SW480 (cell line): Measurements from ENCODE around the gene HOXB1.

Experiments used
- DNase-seq: peaks from one replicate; pipeline ENCODE4 v3.0.0-alpha.2; 2016; ENCODE audit warnings: low spot score

HOXB1 gene

GRCh38 chr17:48567646-48568354, 37.0 kb upstream of the HOXB1 start:
- DNase-seq = no peak

DNA sequence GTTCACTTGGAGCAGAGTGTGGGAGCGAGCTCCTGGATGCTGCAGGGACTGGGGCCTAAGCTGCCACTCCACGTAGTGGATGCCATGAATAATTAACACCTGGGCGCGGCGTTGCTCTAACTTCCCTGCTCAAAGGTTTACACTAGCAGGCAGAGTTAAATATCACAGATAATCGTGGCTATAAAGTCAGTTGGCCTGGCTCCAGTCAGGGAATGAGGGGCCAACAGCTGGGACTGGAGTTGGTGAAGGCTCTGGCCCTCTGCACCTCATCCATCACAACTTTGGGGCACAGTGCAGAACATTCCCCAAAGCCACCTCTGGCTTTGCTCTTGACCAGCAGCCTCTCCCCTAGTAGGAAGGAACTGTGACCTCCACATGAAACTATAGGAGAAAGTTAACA, 36.4 kb upstream of the HOXB1 start:
- no peak for DNase-seq

DNA sequence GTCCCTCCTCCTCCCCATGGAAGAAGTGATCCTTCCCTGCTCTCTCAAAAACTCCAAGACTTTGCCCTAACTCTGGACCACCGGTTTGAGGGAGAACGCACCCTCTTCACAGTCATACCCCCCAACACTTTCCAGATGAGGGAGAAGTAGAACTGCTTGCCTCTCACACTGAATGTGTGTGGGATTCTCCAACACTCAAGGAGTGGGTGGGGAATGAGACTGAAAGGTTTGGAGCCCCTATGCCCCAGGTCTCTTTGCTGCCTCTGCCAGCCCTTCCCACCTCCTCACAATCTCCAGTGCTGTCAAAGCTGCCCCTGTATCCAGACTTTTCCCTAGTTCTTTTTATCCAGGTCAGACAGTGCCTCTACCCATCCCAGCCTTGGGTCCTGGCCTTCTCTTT, 35.9 kb upstream of the HOXB1 start:
- no peak for DNase-seq

DNA sequence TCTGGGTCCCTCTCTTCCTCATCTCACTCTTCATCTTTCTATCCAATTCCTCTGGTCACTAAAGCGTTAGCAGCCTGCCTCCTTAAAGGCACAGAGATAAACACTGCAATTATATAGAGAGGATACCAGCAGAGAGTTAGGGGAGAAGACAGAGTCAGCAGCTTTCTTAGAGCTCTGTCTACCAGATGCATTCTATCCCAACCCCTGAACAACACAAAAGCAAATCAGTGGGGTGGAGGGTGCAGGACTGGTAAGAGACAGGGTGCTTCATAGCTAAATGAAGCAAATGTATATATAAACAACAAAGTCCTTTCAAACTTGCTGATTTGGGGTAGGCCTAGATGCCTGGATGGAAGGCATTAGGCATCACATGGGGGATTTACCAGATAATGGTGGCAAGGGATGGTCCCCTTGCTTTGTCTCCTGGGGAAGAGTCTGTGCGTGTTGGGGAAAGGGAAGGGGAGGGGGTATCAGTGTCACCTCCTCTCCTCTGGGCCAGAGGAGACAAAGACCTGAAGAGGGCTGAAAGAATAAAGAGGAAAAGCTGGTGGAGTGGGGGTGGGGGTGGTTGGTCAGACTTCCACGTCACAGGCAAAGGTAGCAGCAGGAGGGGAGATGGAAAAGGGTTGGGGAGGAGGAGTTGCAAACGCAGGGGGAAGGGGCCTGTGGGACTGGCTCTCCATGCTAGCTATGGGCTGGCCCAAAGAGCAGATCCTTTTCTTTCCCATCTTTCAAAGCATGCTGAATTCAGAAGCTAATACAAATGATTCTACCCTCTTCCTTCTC, 35.3 kb upstream of the HOXB1 start:
- no peak for DNase-seq

- DNase-seq = no peak
Measured at GRCh38 chr17:48565022-48565554, 34.3 kb upstream of the HOXB1 start.

DNA sequence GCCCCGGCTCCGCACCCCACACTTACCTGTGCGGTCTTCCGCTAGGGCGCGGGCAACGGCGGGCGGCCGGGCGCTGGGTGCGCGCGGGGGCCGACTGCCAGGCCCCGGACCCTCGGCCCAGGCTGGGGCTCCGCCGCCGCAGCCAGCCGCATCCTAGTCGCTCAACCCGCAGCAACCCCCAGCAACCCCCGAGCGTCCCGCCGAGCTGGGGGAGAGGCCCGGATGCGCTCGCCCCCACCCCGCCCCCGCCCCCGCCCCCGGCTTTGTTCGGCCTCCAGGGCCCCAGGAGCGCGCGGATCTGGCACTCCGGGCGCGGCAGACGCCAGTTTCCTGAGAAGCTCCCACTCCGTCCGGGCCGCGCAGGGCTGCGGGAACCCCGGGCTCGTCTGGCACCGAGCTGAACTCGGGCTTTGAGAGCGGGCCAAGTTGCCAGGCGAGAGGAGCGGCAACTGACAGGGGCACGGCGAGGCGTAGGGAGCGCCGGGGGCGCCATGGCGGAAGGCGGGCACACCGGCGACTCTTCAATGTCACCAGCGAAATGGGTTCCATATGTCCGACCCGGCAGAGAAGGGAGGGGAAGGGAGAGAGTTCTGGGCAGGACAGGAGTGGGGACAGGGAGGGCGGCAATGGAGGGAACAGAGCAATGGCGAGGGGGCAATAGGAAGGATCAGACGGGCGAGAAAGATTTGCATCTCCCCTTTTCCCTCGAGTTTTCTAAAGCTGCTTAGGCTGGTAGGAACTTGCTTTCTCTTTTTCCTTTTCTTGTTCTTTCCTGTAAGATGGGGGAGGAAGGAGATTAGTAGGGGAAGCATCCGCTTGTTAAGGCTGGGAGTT, 33.6 kb upstream of the HOXB1 start:
- DNase-seq = no peak

- no peak for DNase-seq
Measured at GRCh38 chr17:48563867-48564187, 33.0 kb upstream of the HOXB1 start.

- DNase-seq = no peak
Measured at GRCh38 chr17:48563385-48563838, 32.6 kb upstream of the HOXB1 start.

DNA sequence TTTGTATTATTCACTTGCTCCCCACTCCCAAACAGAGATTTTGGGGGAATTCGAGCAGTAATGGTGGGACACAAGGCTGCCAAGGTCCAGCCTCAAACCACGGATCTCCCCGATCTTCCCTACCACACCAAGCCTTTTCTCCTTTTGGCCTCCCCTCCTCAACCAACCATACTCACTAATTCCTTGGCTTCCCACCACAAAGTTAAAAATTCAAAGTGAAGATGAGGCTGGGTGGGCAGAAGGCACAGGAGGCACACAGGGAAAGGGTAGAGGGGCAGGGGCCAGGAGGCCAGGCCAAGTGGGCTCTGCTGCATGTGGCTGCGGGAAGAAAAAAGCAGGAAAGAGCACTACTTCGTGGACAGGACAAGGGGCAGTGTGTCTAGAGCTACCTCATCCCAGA, 32.1 kb upstream of the HOXB1 start:
- DNase-seq = no peak

DNA sequence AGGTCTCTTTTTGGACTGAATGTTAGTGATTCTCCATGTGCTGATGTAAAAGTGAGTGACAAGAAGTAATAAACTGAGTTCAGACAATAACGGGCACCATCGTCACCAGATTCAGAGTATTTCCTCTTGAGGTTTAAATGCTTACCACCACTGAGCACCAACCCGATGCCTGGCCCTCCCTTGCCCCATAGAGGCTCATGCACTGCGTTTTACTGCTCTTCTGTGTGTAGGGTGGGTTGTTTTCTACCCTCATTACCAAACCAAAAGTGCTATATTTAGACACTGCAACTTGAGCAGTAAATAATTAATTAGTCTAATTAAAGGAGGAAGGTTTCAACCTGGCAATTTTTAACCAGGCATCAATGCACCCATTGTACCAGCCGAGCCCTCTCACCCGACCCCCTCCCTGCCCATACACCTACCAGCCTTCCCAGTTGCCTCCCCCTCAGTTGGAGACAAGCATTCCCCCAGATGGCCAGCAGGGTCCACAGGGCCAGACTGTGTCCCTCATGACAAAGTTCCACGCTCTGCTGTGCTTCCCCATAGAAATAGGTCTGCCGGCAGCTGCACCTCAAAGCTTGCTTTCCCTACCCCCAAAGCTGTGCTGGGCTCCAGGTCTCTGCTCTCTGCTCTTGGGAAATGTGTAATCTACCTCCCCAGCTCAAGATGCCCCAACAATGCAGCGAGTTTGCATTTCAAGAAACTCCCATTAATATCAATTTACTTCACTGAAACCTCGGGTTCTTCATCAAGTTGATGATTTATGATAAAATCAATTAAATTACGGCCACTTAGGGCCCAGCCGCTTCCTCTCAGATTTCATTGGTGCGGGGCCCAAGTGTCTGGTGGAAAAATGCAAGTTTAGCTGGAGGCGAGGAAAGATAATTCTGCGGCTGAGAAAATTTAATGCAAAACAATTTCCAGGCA, 31.3 kb upstream of the HOXB1 start:
- DNase-seq = peak; percentile 39

GRCh38 chr17:48559840-48560817, 29.3 kb upstream of the HOXB1 start:
- DNase-seq = no peak

DNA sequence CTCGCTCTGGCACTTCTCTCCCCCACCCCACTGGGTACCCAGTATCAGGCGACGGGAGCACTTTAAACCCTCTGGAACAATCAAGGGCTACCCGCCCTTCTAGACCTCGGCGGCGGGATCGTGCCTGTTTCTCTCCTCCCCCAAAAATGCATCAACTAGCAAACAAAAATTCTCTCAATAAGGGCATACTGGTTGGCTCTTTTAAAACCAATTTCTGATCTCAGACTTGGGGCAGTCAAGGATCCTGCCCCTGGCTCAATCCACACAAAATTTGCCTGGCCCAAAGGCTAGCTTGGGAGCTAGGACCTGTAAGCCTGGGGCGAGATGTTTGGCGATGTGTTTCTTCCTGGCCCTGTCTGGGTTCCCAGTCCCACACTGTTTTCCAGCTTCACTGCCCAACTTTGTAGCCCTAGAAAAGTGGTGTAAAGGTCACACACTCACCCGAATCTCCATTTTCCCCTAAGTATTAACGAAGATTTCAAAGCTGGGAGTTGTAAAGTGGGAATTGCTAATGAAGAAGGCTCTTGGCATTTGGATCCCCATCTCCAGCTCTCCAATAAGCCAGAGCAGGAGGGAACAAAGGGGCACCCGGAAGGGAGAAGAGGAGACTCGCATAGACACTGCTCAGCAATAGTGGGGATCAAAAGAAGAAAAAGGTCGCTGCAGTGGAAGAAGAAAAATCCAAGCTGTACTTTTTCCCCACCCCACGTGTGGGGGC, 28.5 kb upstream of the HOXB1 start:
- no peak for DNase-seq

DNA sequence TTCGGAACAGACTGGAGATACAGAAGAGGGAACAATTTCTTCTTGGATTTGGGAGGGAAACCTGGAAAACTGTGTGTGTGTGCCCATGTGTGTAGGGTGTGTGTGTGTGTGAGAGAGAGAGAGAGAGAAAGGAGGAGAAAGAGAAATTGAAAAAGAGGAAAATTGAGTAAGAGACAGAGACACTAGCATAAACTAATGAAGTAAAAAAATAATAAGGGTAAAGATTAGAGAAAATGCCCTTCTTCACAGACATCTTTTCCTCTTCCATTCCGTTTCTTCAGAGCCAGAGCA, 28.0 kb upstream of the HOXB1 start:
- DNase-seq = no peak

DNA sequence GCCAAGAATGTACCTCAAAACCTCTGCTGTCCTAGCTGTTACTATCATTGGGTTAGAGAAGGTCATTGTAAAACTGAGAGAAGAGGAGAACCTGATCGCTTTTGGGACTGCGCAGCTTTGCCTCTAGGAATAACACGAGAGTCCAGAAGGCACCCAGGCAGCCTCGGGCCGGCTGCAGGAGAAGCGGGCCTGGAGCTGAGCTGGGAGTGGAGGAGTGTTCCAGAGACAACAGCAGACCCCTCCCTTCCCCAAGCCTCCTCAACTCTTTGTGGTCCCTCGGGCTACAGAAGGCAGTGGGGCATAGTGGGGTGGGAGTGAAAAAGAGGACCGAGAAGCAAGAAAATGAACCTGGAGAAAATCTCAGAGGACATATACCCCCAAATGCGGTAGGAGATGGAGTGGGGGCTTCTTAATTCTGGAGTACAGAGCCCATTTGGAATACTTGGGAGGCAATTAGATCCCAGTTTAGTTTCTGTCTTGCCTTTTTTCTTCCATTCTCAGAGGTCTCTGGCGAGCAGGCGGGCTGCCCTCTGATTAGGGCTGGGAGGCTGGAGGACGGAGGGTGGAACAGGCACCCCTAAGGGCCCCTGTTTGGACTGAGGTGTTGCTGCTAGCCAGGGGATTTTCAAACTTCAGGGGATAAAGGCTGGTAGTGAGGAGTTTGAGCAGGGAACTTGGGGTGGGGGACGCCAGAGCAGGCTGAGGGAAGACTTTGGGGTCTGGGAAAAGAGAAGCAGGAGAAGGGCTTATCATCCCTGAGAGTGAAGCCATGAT, 27.4 kb upstream of the HOXB1 start:
- DNase-seq = no peak

DNA sequence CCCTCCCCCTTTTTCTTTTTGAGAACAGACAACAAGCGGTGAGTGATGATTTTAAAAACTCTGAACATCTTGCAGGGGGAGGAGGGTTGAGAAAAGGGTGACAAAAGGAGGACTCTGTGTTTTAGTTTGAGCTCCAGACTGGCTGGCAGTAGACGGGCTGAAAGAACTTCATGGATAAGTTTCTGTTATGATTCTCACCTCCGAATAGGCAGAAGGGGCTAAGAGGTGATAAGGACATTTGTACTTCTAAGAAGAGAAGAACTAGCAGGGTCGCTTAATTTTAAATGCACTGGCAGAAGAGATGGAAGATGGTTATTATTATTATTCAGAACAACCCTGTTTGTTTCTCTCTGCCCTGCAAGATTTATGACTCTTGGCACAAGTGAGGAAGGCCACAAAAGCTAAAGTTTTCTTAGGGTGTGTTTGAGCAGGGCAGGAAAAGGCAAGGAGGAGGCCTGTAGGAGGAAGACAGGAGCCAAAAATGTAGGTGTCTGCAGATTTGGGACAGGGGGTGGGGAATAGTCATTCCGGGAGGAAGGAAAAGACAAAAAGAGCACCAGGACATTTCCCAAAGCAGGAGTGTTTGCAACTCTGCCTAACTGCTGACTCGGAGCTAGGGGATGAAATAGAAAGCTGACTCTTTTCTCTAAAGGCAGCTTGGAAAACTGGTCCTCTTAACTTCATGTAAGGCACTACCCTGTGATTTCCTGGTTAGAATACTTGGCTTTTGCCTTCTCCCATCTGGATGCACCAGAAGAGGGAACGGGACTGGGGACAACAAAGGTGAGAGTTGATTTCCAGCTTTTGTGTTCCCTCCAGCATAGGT, 26.0 kb upstream of the HOXB1 start:
- no peak for DNase-seq

DNA sequence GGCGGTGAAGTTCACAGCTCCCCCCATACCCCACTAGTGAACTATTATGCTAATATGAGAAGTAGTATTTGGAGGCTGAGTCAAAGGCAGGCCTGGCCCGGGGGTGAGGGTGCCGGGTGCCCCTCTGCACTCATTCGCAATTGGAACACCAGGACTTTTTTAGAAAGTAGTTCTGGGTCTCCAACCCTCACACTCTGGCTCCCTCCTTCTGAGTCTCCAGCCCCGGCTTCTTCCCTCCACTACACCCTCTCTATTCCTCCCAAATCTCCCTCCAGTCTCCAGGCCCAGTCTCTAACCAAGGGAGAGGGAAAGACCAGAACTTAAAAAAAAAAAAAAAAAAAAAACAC, 25.4 kb upstream of the HOXB1 start:
- no peak for DNase-seq

DNA sequence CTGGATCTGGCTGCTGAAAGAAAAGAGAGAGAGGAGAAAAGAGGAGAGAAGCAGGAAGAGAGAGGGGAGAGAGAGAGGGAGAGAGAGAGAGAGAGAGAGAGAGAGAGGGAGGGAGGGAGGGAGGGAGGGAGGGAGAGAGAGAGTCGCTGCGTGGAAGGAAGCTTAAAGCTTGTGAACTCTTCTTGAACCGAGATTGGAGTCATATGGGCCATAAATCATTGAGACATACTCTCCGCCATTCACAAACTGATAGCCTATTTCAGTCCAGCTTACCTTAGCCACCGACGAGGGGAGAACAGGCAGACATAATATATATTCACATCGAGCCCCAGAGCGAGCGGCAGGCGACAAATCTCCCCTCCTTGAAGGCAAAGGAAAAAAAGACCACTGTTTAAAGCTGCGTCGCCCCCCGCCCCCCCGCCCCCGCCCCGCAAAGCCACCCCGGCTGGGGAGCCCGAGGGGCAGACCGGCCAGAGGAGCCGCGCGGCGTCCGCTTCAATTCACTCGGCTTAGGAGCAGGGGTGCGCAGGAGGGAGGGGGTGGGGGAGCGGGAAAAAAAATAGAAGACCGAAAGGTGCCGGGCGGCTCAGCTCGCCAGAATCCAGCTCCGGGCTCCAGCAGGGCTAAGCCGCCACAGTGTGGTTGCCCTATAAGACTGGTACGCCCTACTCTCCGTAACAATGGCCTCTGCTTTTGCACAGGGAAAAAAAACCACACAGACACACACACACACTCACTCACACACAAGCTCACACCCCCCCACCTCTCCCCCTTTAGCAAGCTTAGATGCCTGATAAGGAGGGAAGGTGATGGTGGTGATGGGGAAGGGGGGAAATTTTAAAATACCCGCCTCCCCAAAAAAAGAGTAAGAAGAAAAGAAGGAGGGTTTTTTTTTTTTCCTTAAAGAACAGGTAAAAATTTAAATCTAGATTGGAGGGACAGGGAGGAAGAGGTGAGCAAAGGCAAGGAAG, 24.7 kb upstream of the HOXB1 start:
- no peak for DNase-seq
